Gastrocnemius medialis (tissue), 4 donors: ENCODE measurements around the gene NDRG2. TPM values are rescaled to one million over a fixed set of nuclear protein-coding genes. Genes with fewer than 3 reads are reported as not detected.

Source experiments
- ATAC-seq, 2 donors: fragments of 150-250 bp; one replicate each; pipeline ENCODE4 v1.9.1; 2016
- DNase-seq, 2 donors: peaks; one replicate each; pipeline ENCODE4 v3.0.0-alpha.2; 2019
- H3K27ac ChIP-seq, 4 donors: fragments of 200-600 bp; sonication (generic); 1 replicate in 1 of 4; 2 replicates in 3 of 4; pipeline ENCODE4 v1.5.1; 2016 to 2018; ENCODE audit warnings: mild to moderate bottlenecking in 2 of 4, moderate library complexity in 1 of 4
- H3K27me3 ChIP-seq, 3 donors: fragments of 200-600 bp; sonication (generic) in 2 of 3; 1 replicate in 1 of 3; 2 replicates in 2 of 3; pipeline versions ENCODE4 v1.5.1 to v1.6.0; 2016 to 2019; ENCODE audit warnings: mild to moderate bottlenecking in 1 of 3, moderate library complexity in 1 of 3
- H3K36me3 ChIP-seq, 2 donors: fragments of 200-600 bp; sonication (generic) in 1 of 2; one replicate each; pipeline ENCODE4 v1.5.1; 2017 to 2018
- H3K4me1 ChIP-seq, 2 donors: fragments of 200-600 bp; sonication (generic) in 1 of 2; one replicate each; pipeline ENCODE4 v1.5.1; 2016 to 2017; ENCODE audit warnings: mild to moderate bottlenecking in 2 of 2
- H3K4me3 ChIP-seq, 4 donors: fragments of 200-600 bp; sonication (generic) in 3 of 4; 1 replicate in 1 of 4; 2 replicates in 3 of 4; pipeline ENCODE4 v1.5.1; 2016 to 2019; ENCODE audit warnings: mild to moderate bottlenecking in 2 of 4
- H3K9me3 ChIP-seq, 3 donors: fragments of 200-600 bp; sonication (generic) in 2 of 3; 1 replicate in 1 of 3; 2 replicates in 2 of 3; pipeline ENCODE4 v1.5.1; 2016 to 2019
- CTCF ChIP-seq, 5 experiments: fragments of 450-650 bp in 3 of 5; fragments of 200-600 bp in 2 of 5; sonication (generic) in 2 of 5; IDR thresholded peaks in 4 of 5; conservative IDR thresholded peaks in 1 of 5; 1 replicate in 4 of 5; 2 replicates in 1 of 5; pipeline ENCODE4 v1.5.1; 2016 to 2019; ENCODE audit warnings: antibody characterized with exemption in 5 of 5, mild to moderate bottlenecking in 3 of 5, moderate library complexity in 3 of 5
- POLR2A ChIP-seq, 2 donors: fragments of 450-650 bp; IDR thresholded peaks; one replicate each; pipeline ENCODE4 v1.6.1; 2017; ENCODE audit warnings: antibody characterized with exemption in 2 of 2, mild to moderate bottlenecking in 2 of 2, moderate library complexity in 2 of 2
- in situ Hi-C, 4 donors: fragments of 200-750 bp; cut with MboI; loops; one replicate each; pipeline versions ENCODE4 v1.15.0 to v1.8.0; 2017; ENCODE audit warnings: low sequenced_read_pairs in 4 of 4
- intact Hi-C: fragments of 100-400 bp; cut with DNase I; formaldehyde crosslinking; loops from one replicate; pipeline ENCODE4 v1.15.1; 2023; ENCODE audit warnings: low total_unique reads
- total RNA-seq, 4 donors: library from RNA; depleted of rRNA; stranded (reverse); fragments of >200 nt; gene quantifications; one replicate each; pipeline versions ENCODE4 v1.1.0 to v1.2.3, GENCODE V29; 2016

The NDRG2 gene
- total RNA-seq, 4 donors from 2014 or later, result 759 to 2,790 (median 1,841) TPM

- Histone ChIP-seq H3K27me3 (no peaks in the 10 kb centered on the region), H3K9me3 (no peaks in the 10 kb centered on the region), H3K27ac (no peak overlapping the region), H3K36me3 (no peaks in the 10 kb centered on the region), H3K4me3 (no peak overlapping the region), H3K4me1 (peaks cover 0 to 3% of the 10 kb centered on the region in 2 donors)
- in situ Hi-C loops (loop anchor here in 1 of 4 donors (25.0 kb wide), 1 partner anchor 366 kb away; the partner anchor contains the start of genes ANG and RNASE4), intact Hi-C loops (no loop called here)
- TF ChIP-seq POLR2A (IDR thresholded peaks at IDR 0.05) (no peak), CTCF (IDR thresholded peaks at IDR 0.05 in 4 of 5, conservative IDR thresholded peaks at IDR 0.05 in 1 of 5) (no peak)
- DNase-seq (no peak), ATAC-seq (no peak)
Observed at GRCh38 chr14:21053184-21054122, 28.6 kb upstream of the NDRG2 start.

- no peaks in the 10 kb centered on the region for H3K27me3 ChIP-seq
- ATAC-seq (no peak), DNase-seq (no peak)
- H3K4me1 ChIP-seq, result peaks cover 13 to 22% of the 10 kb centered on the region in 2 donors
- no peaks in the 10 kb centered on the region for H3K9me3 ChIP-seq
- TF ChIP-seq CTCF (IDR thresholded peaks at IDR 0.05 in 4 of 5, conservative IDR thresholded peaks at IDR 0.05 in 1 of 5) (no peak), POLR2A (IDR thresholded peaks at IDR 0.05) (no peak)
- intact Hi-C loops (no loop called here), in situ Hi-C loops (loop anchor here in 1 of 4 donors (25.0 kb wide), 1 partner anchor 363 kb away; the partner anchor contains the start of genes ANG and RNASE4)
- H3K4me3 ChIP-seq, result no peak overlapping the region
- no peak overlapping the region for H3K27ac ChIP-seq
- no peaks in the 10 kb centered on the region for H3K36me3 ChIP-seq
Observed at GRCh38 chr14:21050597-21050996, 25.7 kb upstream of the NDRG2 start.

- H3K9me3 ChIP-seq, result no peaks in the 10 kb centered on the region
- DNase-seq, result no peak
- no peak for ATAC-seq
- no peaks in the 10 kb centered on the region for H3K27me3 ChIP-seq
- H3K4me1 ChIP-seq, result peaks cover 18 to 22% of the 10 kb centered on the region in 2 donors
- no peaks in the 10 kb centered on the region for H3K36me3 ChIP-seq
- TF ChIP-seq CTCF (IDR thresholded peaks at IDR 0.05 in 4 of 5, conservative IDR thresholded peaks at IDR 0.05 in 1 of 5), result no peak
- no peak for TF ChIP-seq POLR2A (IDR thresholded peaks at IDR 0.05)
- in situ Hi-C loops (loop anchor here in 1 of 4 donors (25.0 kb wide), 1 partner anchor 587 kb away; the partner anchor contains the start of genes APEX1, OSGEP, PIP4P1 and PNP), intact Hi-C loops (loop anchor here (10.0 kb wide), 1 partner anchor 434 kb away; no protein-coding TSS in a partner anchor)
- H3K4me3 ChIP-seq, result no peak overlapping the region
- no peak overlapping the region for H3K27ac ChIP-seq
Observed at GRCh38 chr14:21049271-21049673, 24.4 kb upstream of the NDRG2 start.

GRCh38 chr14:21048638-21049037, 23.8 kb upstream of the NDRG2 start:
- DNase-seq (no peak), ATAC-seq (no peak)
- Histone ChIP-seq H3K36me3 (no peaks in the 10 kb centered on the region), H3K27ac (no peak overlapping the region), H3K27me3 (no peaks in the 10 kb centered on the region), H3K9me3 (no peaks in the 10 kb centered on the region), H3K4me3 (no peak overlapping the region), H3K4me1 (peaks cover 24 to 27% of the 10 kb centered on the region in 2 donors)
- intact Hi-C loops, result loop anchor here (10.0 kb wide), 1 partner anchor 434 kb away; no protein-coding TSS in a partner anchor
- in situ Hi-C loops, result loop anchor here in 1 of 4 donors (25.0 kb wide), 1 partner anchor 586 kb away; the partner anchor contains the start of genes APEX1, OSGEP, PIP4P1 and PNP
- TF ChIP-seq CTCF (IDR thresholded peaks at IDR 0.05 in 4 of 5, conservative IDR thresholded peaks at IDR 0.05 in 1 of 5), result no peak
- TF ChIP-seq POLR2A (IDR thresholded peaks at IDR 0.05), result no peak
